A673 (cell line): ENCODE measurements around the gene MGME1. TPM values are rescaled to one million over a fixed set of nuclear protein-coding genes. Genes with fewer than 3 reads are reported as not detected.
"Not testable (repeated sequence)": the region's sequence is repeated elsewhere in the genome, so short reads cannot be mapped to it uniquely, and the experiment has no call there.

Source experiments
- BruUV-seq: library from RNA; stranded (reverse); fragments of 400-500 nt; replicated peaks from 2 replicates; lab custom pipeline; 2021; lab: Mats Ljungman, UMichigan
- CTCF ChIA-PET: fragments of 300-600 bp; sonication (Branson Sonifier 250); formaldehyde crosslinking; loops from one replicate; lab custom pipeline; 2022; ENCODE audit warnings: antibody characterized with exemption; lab: Charles Lee
- POLR2A ChIA-PET: fragments of 300-600 bp; sonication (Branson Sonifier 250); formaldehyde crosslinking; loops from one replicate; lab custom pipeline; 2022; ENCODE audit warnings: antibody characterized with exemption; ENCODE audit not compliant: low non-redundant PET; lab: Charles Lee
- DNase-seq: peaks from one replicate; pipeline ENCODE4 v3.0.0-alpha.2; 2015; ENCODE audit warnings: low spot score
- H3K27ac ChIP-seq: fragments of 200-600 bp; sonication (generic); 2 replicates; pipeline ENCODE4 v1.5.1; 2016; ENCODE audit warnings: mixed run types, low read depth, mild to moderate bottlenecking, mixed read lengths, antibody characterized with exemption, low read length; ENCODE audit not compliant: poor library complexity, severe bottlenecking
- H3K27me3 ChIP-seq: fragments of 200-600 bp; sonication (generic); replicated peaks from 2 replicates; pipeline ENCODE4 v1.6.1; 2017; ENCODE audit warnings: mixed run types, low read depth, mild to moderate bottlenecking, mixed read lengths, antibody characterized with exemption, low read length; ENCODE audit not compliant: insufficient read depth, poor library complexity
- H3K36me3 ChIP-seq: fragments of 200-600 bp; sonication (generic); 2 replicates; pipeline ENCODE4 v1.6.1; 2016; ENCODE audit warnings: mixed run types, mild to moderate bottlenecking, mixed read lengths, antibody characterized with exemption, low read length; ENCODE audit not compliant: insufficient read depth, poor library complexity, severe bottlenecking
- H3K4me1 ChIP-seq: fragments of 200-600 bp; sonication (generic); 2 replicates; pipeline ENCODE4 v1.6.1; 2017; ENCODE audit warnings: mixed run types, mild to moderate bottlenecking, mixed read lengths, antibody characterized with exemption, low read length; ENCODE audit not compliant: insufficient read depth, poor library complexity, severe bottlenecking
- H3K4me3 ChIP-seq: fragments of 200-600 bp; sonication (generic); 2 replicates; pipeline ENCODE4 v1.5.1; 2016; ENCODE audit warnings: low read depth, mixed run types, mild to moderate bottlenecking, mixed read lengths, low read length; ENCODE audit not compliant: poor library complexity, severe bottlenecking
- H3K9me3 ChIP-seq: fragments of 200-600 bp; sonication (generic); 2 replicates; pipeline ENCODE4 v1.6.1; 2016; ENCODE audit warnings: mixed run types, low read depth, mild to moderate bottlenecking, mixed read lengths, antibody characterized with exemption, low read length; ENCODE audit not compliant: poor library complexity, severe bottlenecking
- CTCF ChIP-seq: fragments of 300-800, 200-600 bp; sonication (generic); conservative IDR thresholded peaks from 2 replicates; pipeline ENCODE4 v1.5.1; 2017; ENCODE audit warnings: low read depth, mild to moderate bottlenecking, antibody characterized with exemption, low read length, moderate library complexity, mixed read lengths
- EZH2 ChIP-seq: fragments of 200-600 bp; sonication (generic); IDR thresholded peaks from 2 replicates; pipeline ENCODE4 v1.6.1; 2017; ENCODE audit warnings: borderline replicate concordance, low read depth, mild to moderate bottlenecking, mixed read lengths, antibody characterized with exemption, low read length; ENCODE audit not compliant: poor library complexity, severe bottlenecking
- intact Hi-C: fragments of 100-400 bp; cut with micrococcal nuclease; formaldehyde crosslinking; loops from one replicate; pipeline ENCODE4 v1.10.0; 2022; ENCODE audit not compliant: unreplicated experiment
- total RNA-seq: library from RNA; stranded (reverse); gene quantifications from 2 replicates; pipeline ENCODE4 v1.2.3, GENCODE V29; 2021

Gene MGME1
- total RNA-seq, 1 experiment from 2014 or later, result 41.4 TPM

GRCh38 chr20:18020931-18021330, 52.1 kb downstream of the MGME1 start:
- Histone ChIP-seq H3K9me3 (no peaks in the 10 kb centered on the region), H3K4me1 (no peaks in the 10 kb centered on the region), H3K4me3 (no peak overlapping the region), H3K27me3 (no peaks in the 10 kb centered on the region), H3K36me3 (no peaks in the 10 kb centered on the region), H3K27ac (no peak overlapping the region)
- ChIA-PET CTCF (no interaction called here), POLR2A (no interaction called here)
- BruUV-seq, result no TSS peak
- intact Hi-C loops, result no loop called here
- TF ChIP-seq CTCF, result no peak
- no peak for TF ChIP-seq EZH2
- no peak for DNase-seq

- no peak overlapping the region for H3K27ac ChIP-seq
- H3K36me3 ChIP-seq, result no peaks in the 10 kb centered on the region
- DNase-seq, result no peak
- BruUV-seq, result no TSS peak
- no peak for TF ChIP-seq EZH2
- no peak for TF ChIP-seq CTCF
- no peaks in the 10 kb centered on the region for H3K27me3 ChIP-seq
- H3K9me3 ChIP-seq, result no peaks in the 10 kb centered on the region
- ChIA-PET POLR2A (no interaction called here), CTCF (no interaction called here)
- intact Hi-C loops, result no loop called here
- no peak overlapping the region for H3K4me3 ChIP-seq
- no peaks in the 10 kb centered on the region for H3K4me1 ChIP-seq
These were observed 55.8 kb downstream of the MGME1 start for GRCh38 chr20:18024606-18025127.

GRCh38 chr20:18027011-18027410, 58.2 kb downstream of the MGME1 start:
- H3K9me3 ChIP-seq, H3K27me3 ChIP-seq, POLR2A ChIA-PET, H3K4me1 ChIP-seq, DNase-seq, H3K27ac ChIP-seq, H3K36me3 ChIP-seq, BruUV-seq, H3K4me3 ChIP-seq, CTCF ChIA-PET, intact Hi-C loops: not testable (repeated sequence)

GRCh38 chr20:18030020-18030419, 61.2 kb downstream of the MGME1 start:
- no peaks in the 10 kb centered on the region for H3K4me1 ChIP-seq
- H3K9me3 ChIP-seq, result no peaks in the 10 kb centered on the region
- no TSS peak for BruUV-seq
- H3K27me3 ChIP-seq, result no peaks in the 10 kb centered on the region
- ChIA-PET CTCF (no interaction called here), POLR2A (no interaction called here)
- H3K36me3 ChIP-seq, result no peaks in the 10 kb centered on the region
- no peak for TF ChIP-seq CTCF
- TF ChIP-seq EZH2, result no peak
- no peak overlapping the region for H3K4me3 ChIP-seq
- no peak for DNase-seq
- no peak overlapping the region for H3K27ac ChIP-seq
- intact Hi-C loops, result no loop called here
